Neural progenitor cell (in vitro differentiated cells): ENCODE data around the gene PYURF.

Experiments used
- EZH2phosphoT487 ChIP-seq: fragments of 200-600 bp; sonication (generic); IDR thresholded peaks from 2 replicates; pipeline ENCODE4 v1.6.1; 2017; ENCODE audit warnings: antibody characterized with exemption
- TF ChIP-seq, protein P1 (sequence below): fragments of 200-600 bp; sonication (generic); IDR thresholded peaks from 2 replicates; pipeline ENCODE4 v1.5.1; 2017; ENCODE audit warnings: antibody characterized with exemption, mild to moderate bottlenecking

GRCh38 chr4:88489100-88489761 is 34.3 kb downstream of the PYURF start:
- TF ChIP-seq, protein P1, sequence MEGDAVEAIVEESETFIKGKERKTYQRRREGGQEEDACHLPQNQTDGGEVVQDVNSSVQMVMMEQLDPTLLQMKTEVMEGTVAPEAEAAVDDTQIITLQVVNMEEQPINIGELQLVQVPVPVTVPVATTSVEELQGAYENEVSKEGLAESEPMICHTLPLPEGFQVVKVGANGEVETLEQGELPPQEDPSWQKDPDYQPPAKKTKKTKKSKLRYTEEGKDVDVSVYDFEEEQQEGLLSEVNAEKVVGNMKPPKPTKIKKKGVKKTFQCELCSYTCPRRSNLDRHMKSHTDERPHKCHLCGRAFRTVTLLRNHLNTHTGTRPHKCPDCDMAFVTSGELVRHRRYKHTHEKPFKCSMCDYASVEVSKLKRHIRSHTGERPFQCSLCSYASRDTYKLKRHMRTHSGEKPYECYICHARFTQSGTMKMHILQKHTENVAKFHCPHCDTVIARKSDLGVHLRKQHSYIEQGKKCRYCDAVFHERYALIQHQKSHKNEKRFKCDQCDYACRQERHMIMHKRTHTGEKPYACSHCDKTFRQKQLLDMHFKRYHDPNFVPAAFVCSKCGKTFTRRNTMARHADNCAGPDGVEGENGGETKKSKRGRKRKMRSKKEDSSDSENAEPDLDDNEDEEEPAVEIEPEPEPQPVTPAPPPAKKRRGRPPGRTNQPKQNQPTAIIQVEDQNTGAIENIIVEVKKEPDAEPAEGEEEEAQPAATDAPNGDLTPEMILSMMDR: no peak
- TF ChIP-seq EZH2phosphoT487: no peak
